HG03066 (cell line): ENCODE data around the gene LGMN.
"Not testable (repeated sequence)": the region's sequence is repeated elsewhere in the genome, so short reads cannot be mapped to it uniquely, and the experiment has no call there.

Source experiments
- ATAC-seq: cut with Tn5 transposase; IDR thresholded peaks from one replicate; pipeline ENCODE4 v1.9.1; 2021; ENCODE audit warnings: low read depth; ENCODE audit not compliant: unreplicated experiment

LGMN gene

GRCh38 chr14:92763666-92764631 lies 15.5 kb upstream of the LGMN start:
- ATAC-seq, result not testable (repeated sequence)

- ATAC-seq, result no peak
Observed at GRCh38 chr14:92760524-92760805, 12.0 kb upstream of the LGMN start.

GRCh38 chr14:92759679-92760523 lies 11.5 kb upstream of the LGMN start:
- no peak for ATAC-seq

GRCh38 chr14:92759300-92759678 lies 10.9 kb upstream of the LGMN start:
- ATAC-seq, result no peak

GRCh38 chr14:92756446-92756845 lies 8.0 kb upstream of the LGMN start:
- ATAC-seq, result no peak

- ATAC-seq, result no peak
Observed at GRCh38 chr14:92755495-92755894, 7.1 kb upstream of the LGMN start.

- no peak for ATAC-seq
Observed at GRCh38 chr14:92754966-92755365, 6.5 kb upstream of the LGMN start.

GRCh38 chr14:92753250-92753649 lies 4.8 kb upstream of the LGMN start:
- no peak for ATAC-seq

- no peak for ATAC-seq
Observed at GRCh38 chr14:92751819-92752218, 3.4 kb upstream of the LGMN start.

GRCh38 chr14:92750994-92751400 lies 2.6 kb upstream of the LGMN start:
- no peak for ATAC-seq

GRCh38 chr14:92750222-92750728 lies 1.8 kb upstream of the LGMN start:
- not testable (repeated sequence) for ATAC-seq

- no peak for ATAC-seq
Observed at GRCh38 chr14:92747701-92748258, 647 bp downstream of the LGMN start.

- ATAC-seq, result no peak
Observed at GRCh38 chr14:92744198-92744597, 4.2 kb downstream of the LGMN start.

- ATAC-seq, result no peak
Observed at GRCh38 chr14:92740440-92740839, 8.0 kb downstream of the LGMN start.

- ATAC-seq, result no peak
Observed at GRCh38 chr14:92737619-92738188, 10.7 kb downstream of the LGMN start.

- ATAC-seq, result no peak
Observed at GRCh38 chr14:92737206-92737605, 11.2 kb downstream of the LGMN start.

- ATAC-seq, result no peak
Observed at GRCh38 chr14:92735344-92735743, 13.1 kb downstream of the LGMN start.

GRCh38 chr14:92734618-92735017 lies 13.8 kb downstream of the LGMN start:
- no peak for ATAC-seq

- ATAC-seq, result no peak
Observed at GRCh38 chr14:92733007-92733406, 15.4 kb downstream of the LGMN start.

- no peak for ATAC-seq
Observed at GRCh38 chr14:92731622-92732115, 16.8 kb downstream of the LGMN start.
